Anterior cingulate cortex (tissue), 58 donors: ENCODE data around the gene TRRAP.
A peak's percentile ranks its signal among the peaks of the same experiment; 100 is the strongest.
"Not testable (repeated sequence)": the region's sequence is repeated elsewhere in the genome, so short reads cannot be mapped to it uniquely, and the experiment has no call there.

Experiments used
- DNase-seq, 58 donors: peaks; one replicate each; lab custom pipeline; 2025; lab: John Stamatoyannopoulos, UW

TRRAP gene

DNA sequence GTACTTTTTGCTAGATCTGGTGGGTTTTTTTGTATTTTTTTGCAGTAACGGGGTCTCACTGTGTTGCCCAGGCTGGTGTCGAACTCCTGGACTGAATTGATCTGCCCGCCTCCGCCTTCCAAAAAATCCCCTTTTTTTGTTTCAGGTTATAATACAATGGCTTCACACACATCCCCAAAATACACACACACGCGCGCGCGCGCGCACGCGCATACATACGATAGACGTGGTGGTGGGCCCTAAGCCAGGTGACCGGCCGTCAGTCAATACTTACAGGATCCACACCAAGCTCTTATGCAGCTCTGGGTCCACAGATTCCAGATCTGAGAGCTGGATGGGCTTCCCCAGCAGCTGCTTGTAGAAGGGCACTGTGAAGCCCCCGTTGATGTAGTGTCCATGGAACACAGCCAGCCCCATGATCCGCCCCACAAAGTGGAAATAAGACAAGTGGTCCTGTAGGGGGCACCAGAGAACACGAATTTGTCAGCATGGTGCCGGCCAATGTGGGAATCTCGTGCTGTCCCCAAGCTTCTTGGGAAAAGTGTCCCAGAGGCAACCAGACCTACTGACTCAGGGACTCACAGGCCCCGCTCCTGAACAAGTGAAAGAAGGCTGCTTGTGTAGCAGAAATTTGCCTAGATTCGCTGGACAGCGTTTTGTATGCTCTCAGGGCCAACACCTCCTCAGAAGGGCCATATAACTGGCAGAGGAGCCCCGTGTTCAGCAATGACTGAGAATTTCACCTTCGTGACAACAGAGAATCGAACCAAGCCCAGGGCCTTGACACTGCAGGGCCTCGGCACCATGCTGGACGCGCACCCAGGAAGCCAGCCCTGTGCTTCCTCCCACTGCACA is 162.0 kb downstream of the TRRAP start:
- DNase-seq: peak in 57 of 58 donors; percentile 8 to 88 (median 68)

DNA sequence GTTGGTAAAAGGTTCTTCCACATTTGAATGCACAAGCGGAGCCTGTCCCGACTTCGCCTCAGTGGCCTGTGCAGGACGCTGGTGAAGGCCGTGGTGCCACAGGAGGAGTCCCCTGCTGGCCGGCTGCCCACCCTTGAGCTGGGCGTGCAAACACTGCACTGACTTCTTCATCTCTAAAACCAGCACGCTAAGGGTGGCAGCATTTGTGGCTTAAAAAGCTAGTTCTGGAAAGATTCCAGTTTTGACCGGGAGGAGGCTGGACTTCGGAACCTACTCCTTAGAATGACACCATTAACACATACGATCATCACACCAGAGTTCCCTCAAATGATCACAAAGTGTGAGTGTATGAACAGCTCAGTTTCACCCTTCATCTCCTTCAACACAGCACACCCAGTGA is 163.2 kb downstream of the TRRAP start:
- peak in 2 of 58 donors; percentile 13 to 42 for DNase-seq

- no peak for DNase-seq
Observed at GRCh38 chr7:99042957-99043356, 164.6 kb downstream of the TRRAP start.

DNA sequence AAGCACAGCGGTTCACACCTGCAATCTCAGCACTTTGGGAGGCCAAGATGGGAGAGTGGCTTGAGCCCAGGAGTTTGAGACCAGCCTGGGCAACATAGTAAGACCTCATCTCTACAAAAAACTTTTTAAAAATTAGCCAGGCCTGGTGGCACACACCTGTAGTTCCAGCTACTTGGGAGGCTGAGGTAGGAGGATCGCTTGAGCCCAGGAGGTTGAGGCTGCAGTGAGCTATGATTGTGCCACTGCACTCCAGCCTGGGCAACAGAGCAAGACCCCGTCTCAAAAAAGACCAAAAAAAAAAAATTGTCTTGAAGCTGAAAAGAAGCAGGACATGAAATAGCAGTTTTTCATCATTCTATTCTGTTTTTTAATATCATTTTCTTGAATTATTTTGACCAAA is 166.5 kb downstream of the TRRAP start:
- DNase-seq: not testable (repeated sequence)

DNA sequence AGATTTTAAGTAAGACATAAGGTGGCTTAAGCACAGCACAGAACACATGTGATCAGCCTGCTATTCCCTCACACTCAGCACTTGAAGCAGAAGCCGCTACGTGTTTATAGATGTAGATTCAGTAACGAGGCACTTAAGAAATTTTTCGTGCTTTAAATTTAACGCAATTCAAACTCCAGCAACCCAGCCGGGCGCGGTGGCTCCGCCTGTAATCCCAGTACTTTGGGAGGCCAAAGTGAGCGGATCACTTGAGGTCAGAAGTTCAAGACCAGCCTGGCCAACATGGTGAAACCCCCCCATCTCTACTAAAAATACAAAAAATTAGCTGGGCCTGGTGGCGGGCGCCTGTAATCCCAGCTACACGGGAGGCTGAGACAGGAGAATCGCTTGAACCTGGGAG is 167.9 kb downstream of the TRRAP start:
- not testable (repeated sequence) for DNase-seq

DNA sequence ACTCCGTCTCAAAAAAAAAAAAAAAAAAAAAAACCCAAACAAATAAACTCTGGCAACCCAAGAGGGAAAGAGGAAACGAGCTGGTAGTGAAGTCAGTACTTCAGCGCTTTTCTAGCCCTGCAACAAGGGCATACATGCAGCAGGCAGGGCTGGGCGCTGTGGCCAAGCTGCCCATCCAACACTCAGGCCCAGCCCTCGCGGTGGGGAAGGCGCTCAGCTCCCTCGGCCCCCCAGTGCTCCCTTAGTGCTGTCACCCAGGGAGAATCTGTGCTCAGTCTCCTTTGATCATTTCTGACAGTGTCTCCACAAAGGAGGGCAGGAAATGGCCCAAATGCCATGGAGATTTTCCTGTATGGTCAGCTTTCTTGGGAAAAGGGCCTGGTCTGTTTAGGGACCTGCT is 168.4 kb downstream of the TRRAP start:
- DNase-seq: no peak

- DNase-seq: no peak
Observed at GRCh38 chr7:99047526-99048077, 169.3 kb downstream of the TRRAP start.

DNA sequence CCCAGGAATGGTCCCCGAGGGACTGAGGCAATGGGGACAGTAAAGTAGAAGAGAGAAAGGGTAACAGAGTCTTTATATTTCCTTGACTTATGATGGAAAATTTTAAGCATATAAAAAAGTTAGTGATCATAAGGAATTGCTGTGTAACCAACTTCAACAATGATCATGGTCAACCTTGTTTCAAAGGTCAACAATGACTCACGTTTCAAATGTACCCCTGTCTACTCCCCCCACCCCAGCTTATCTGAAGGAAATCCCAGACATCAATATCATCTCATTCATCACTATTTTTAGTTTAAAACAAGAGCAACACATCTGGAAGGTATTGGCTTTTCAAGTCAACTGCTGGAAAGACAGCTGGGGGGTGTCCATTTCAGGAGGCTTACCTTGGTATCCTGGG is 172.6 kb downstream of the TRRAP start:
- DNase-seq: no peak

GRCh38 chr7:99054781-99055180 is 176.4 kb downstream of the TRRAP start:
- DNase-seq: no peak

- no peak for DNase-seq
Observed at GRCh38 chr7:99061001-99061776, 182.9 kb downstream of the TRRAP start.
